ENCODE measurements around the gene NUDT21.

- TF ChIP-seq EP300 (IDR thresholded peaks at IDR 0.05; ENCODE audit: borderline replicate concordance): no peak
- TF ChIP-seq FOXM1 (IDR thresholded peaks at IDR 0.05; ENCODE audit: borderline replicate concordance, low read depth): no peak
- TF ChIP-seq CREB1 (IDR thresholded peaks at IDR 0.05; ENCODE audit: low read depth): no peak
These were observed 27.3 kb downstream of the NUDT21 start for GRCh38 chr16:56423584-56424403.

Data from Ishikawa (cell line).